ENCODE results near the gene CYFIP1.
A peak's percentile ranks its signal among the peaks of the same experiment; 100 is the strongest.

Gene CYFIP1

GRCh38 chr15:22868928-22869327 lies 111.2 kb downstream of the CYFIP1 start:
- no peak overlapping the region for H3K4me3 Mint-ChIP-seq
- ATAC-seq (no peak), DNase-seq (ENCODE audit: low spot score in 2 of 2) (no peak)
- peaks cover 8% of the 10 kb centered on the region for H3K4me1 Mint-ChIP-seq
- no peak overlapping the region for H3K27ac Mint-ChIP-seq
- H3K9me3 Mint-ChIP-seq = no peaks in the 10 kb centered on the region
- peaks cover 73% of the 10 kb centered on the region for H3K36me3 Mint-ChIP-seq

- peaks cover 8% of the 10 kb centered on the region for H3K4me1 Mint-ChIP-seq
- peaks cover 77% of the 10 kb centered on the region for H3K36me3 Mint-ChIP-seq
Observed at GRCh38 chr15:22868495-22868894, 111.7 kb downstream of the CYFIP1 start.

DNA sequence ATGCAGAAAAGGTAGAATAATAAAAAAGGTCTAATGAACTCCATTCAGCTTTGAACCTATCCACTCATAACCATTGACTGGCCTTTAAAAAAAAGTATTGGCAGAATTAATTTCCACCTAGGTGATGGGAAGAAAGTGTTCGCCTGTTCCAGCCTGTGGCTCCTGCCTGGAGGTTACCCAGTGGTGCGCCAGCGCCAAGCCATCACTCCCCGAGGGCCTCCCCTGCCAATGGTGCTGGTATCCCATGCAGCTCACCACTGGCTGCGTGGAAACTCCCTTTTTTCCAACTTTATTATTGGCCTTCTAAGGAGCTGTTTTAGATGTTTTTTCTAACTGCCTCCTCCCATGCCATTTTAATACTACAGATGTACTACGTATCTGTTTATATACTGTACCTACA lies 112.3 kb downstream of the CYFIP1 start:
- no peak overlapping the region for H3K27ac Mint-ChIP-seq
- H3K36me3 Mint-ChIP-seq = peaks cover 83% of the 10 kb centered on the region
- H3K4me1 Mint-ChIP-seq = peaks cover 8% of the 10 kb centered on the region

More at GRCh38 chr15:22868495-22868894, 111.7 kb downstream of the CYFIP1 start:
- Mint-ChIP-seq H3K9me3 (no peaks in the 10 kb centered on the region), H3K27ac (no peak overlapping the region), H3K4me3 (no peak overlapping the region)
- ATAC-seq (no peak), DNase-seq (ENCODE audit: low spot score in 2 of 2) (no peak)

DNA sequence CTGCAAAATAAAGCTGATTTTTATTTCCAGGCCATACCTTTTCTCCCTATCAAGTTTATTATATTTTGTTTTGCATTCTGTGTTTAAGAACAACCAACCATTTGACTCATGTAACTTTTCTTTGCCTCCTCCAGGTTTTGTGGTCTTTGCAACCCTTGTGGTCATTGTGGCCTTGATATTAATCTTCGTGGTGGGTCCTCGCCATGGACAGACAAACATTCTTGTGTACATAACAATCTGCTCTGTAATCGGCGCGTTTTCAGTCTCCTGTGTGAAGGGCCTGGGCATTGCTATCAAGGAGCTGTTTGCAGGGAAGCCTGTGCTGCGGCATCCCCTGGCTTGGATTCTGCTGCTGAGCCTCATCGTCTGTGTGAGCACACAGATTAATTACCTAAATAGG lies 114.1 kb downstream of the CYFIP1 start:
- Mint-ChIP-seq H3K4me1 (peaks cover 14% of the 10 kb centered on the region), H3K27ac (peak overlapping the region; percentile 19), H3K4me3 (no peak overlapping the region), H3K9me3 (no peaks in the 10 kb centered on the region), H3K36me3 (peaks cover 94% of the 10 kb centered on the region)
- DNase-seq (ENCODE audit: low spot score in 2 of 2) (no peak), ATAC-seq (no peak)

More for the DNA sequence above, 112.3 kb downstream of the CYFIP1 start:
- DNase-seq (ENCODE audit: low spot score in 2 of 2) (no peak), ATAC-seq (no peak)
- Mint-ChIP-seq H3K9me3 (no peaks in the 10 kb centered on the region), H3K4me3 (no peak overlapping the region)

GRCh38 chr15:22863356-22863755 lies 116.8 kb downstream of the CYFIP1 start:
- H3K36me3 Mint-ChIP-seq = peaks cover 100% of the 10 kb centered on the region
- H3K4me1 Mint-ChIP-seq = peaks cover 14% of the 10 kb centered on the region
- no peak for ATAC-seq
- H3K4me3 Mint-ChIP-seq = no peak overlapping the region
- H3K27ac Mint-ChIP-seq = peak overlapping the region; percentile 30
- no peak for DNase-seq (ENCODE audit: low spot score in 2 of 2)
- H3K9me3 Mint-ChIP-seq = no peaks in the 10 kb centered on the region

- H3K9me3 Mint-ChIP-seq = no peaks in the 10 kb centered on the region
- no peak for DNase-seq (ENCODE audit: low spot score in 2 of 2)
- peaks cover 13% of the 10 kb centered on the region for H3K4me1 Mint-ChIP-seq
- ATAC-seq = no peak
- peak overlapping the region; percentile 30 for H3K27ac Mint-ChIP-seq
- H3K4me3 Mint-ChIP-seq = no peak overlapping the region
- peaks cover 100% of the 10 kb centered on the region for H3K36me3 Mint-ChIP-seq
Observed at GRCh38 chr15:22861161-22861560, 119.0 kb downstream of the CYFIP1 start.

GRCh38 chr15:22856659-22857058 lies 123.5 kb downstream of the CYFIP1 start:
- Mint-ChIP-seq H3K4me1 (peaks cover 6% of the 10 kb centered on the region), H3K36me3 (peaks cover 99% of the 10 kb centered on the region), H3K4me3 (no peak overlapping the region), H3K9me3 (no peaks in the 10 kb centered on the region), H3K27ac (peak overlapping the region; percentile 44)
- ATAC-seq = no peak
- no peak for DNase-seq (ENCODE audit: low spot score in 2 of 2)

DNA sequence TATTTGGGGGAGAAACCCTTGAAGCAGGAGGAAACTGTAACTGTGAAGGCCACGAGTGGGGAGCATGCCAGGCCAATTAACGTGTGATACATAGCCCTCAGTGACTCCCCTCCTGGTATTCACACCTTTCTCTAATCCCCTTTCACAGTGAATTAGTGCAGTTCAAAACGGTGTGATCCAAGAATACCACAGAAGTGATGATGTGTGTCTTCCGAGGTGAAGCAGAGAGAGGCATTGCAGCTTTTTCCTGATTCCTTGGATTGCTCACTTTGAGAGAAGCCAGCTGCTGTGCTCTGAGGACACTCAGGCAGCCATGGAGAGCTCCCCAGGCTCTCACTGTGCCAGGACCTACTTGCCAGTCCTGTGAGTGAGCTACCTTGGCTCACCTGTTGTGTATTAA lies 124.4 kb downstream of the CYFIP1 start:
- DNase-seq (ENCODE audit: low spot score in 2 of 2) (no peak), ATAC-seq (no peak)
- Mint-ChIP-seq H3K36me3 (peaks cover 99% of the 10 kb centered on the region), H3K4me3 (no peak overlapping the region), H3K9me3 (no peaks in the 10 kb centered on the region), H3K27ac (no peak overlapping the region), H3K4me1 (peaks cover 9% of the 10 kb centered on the region)

DNA sequence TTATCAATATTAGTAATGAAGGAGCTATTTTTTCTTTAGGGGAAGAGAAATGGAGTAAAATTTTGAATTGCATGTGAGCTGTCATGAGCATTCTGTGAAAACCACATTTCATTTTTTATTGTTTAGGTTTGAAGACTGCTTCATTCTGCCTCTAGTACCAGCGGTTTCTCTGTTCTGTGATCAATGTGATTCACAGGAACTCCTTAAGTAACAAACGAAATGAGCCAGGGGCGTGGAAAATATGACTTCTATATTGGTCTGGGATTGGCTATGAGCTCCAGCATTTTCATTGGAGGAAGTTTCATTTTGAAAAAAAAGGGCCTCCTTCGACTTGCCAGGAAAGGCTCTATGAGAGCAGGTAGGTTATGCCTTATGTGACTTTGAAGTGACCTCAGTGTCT lies 128.7 kb downstream of the CYFIP1 start:
- Mint-ChIP-seq H3K27ac (peak overlapping the region; percentile 29), H3K4me1 (peaks cover 11% of the 10 kb centered on the region)
- no peak for ATAC-seq

DNA sequence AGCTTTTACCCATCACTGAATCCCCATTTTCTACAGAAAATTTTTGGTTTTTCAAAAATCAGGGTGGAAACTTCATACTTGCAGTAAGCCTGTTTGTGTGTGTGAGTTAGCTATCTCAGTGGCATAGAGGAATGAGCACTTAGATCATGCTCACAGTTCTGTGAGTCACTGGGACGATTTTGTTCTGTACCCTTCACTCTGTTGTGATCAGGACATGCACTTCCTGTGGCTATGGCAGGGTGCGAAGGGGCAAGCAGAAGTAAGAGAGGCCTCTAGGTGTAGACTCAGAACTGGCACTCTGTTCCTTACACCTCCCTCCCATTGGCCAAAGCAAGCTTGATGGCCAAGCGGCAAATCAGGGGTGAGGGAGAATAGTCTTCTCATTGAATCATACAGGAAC lies 130.1 kb downstream of the CYFIP1 start:
- H3K4me1 Mint-ChIP-seq = peaks cover 18% of the 10 kb centered on the region
- ATAC-seq (peak; percentile 90), DNase-seq (ENCODE audit: low spot score in 2 of 2) (no peak)
- H3K36me3 Mint-ChIP-seq = peaks cover 99% of the 10 kb centered on the region
- no peak overlapping the region for H3K27ac Mint-ChIP-seq
- H3K4me3 Mint-ChIP-seq = no peak overlapping the region
- no peaks in the 10 kb centered on the region for H3K9me3 Mint-ChIP-seq

More for the DNA sequence above, 128.7 kb downstream of the CYFIP1 start:
- H3K4me3 Mint-ChIP-seq = no peak overlapping the region
- peaks cover 99% of the 10 kb centered on the region for H3K36me3 Mint-ChIP-seq
- H3K9me3 Mint-ChIP-seq = no peaks in the 10 kb centered on the region
- no peak for DNase-seq (ENCODE audit: low spot score in 2 of 2)

GRCh38 chr15:22846073-22846472 lies 134.1 kb downstream of the CYFIP1 start:
- ATAC-seq (no peak), DNase-seq (ENCODE audit: low spot score in 2 of 2) (no peak)
- peaks cover 99% of the 10 kb centered on the region for H3K36me3 Mint-ChIP-seq
- no peak overlapping the region for H3K4me3 Mint-ChIP-seq
- H3K4me1 Mint-ChIP-seq = peaks cover 41% of the 10 kb centered on the region
- peak overlapping the region; percentile 80 for H3K27ac Mint-ChIP-seq
- H3K9me3 Mint-ChIP-seq = no peaks in the 10 kb centered on the region

GRCh38 chr15:22845289-22845900 lies 134.8 kb downstream of the CYFIP1 start:
- DNase-seq (ENCODE audit: low spot score in 2 of 2) (no peak), ATAC-seq (no peak)
- H3K4me3 Mint-ChIP-seq = no peak overlapping the region
- H3K9me3 Mint-ChIP-seq = no peaks in the 10 kb centered on the region
- H3K4me1 Mint-ChIP-seq = peaks cover 42% of the 10 kb centered on the region
- H3K27ac Mint-ChIP-seq = peak overlapping the region; percentile 80
- H3K36me3 Mint-ChIP-seq = peaks cover 99% of the 10 kb centered on the region

GRCh38 chr15:22844421-22845288 lies 135.5 kb downstream of the CYFIP1 start:
- ATAC-seq = no peak
- no peak for DNase-seq (ENCODE audit: low spot score in 2 of 2)
- peak overlapping the region; percentile 80 for H3K27ac Mint-ChIP-seq
- no peak overlapping the region for H3K4me3 Mint-ChIP-seq
- peaks cover 99% of the 10 kb centered on the region for H3K36me3 Mint-ChIP-seq
- peaks cover 47% of the 10 kb centered on the region for H3K4me1 Mint-ChIP-seq
- no peaks in the 10 kb centered on the region for H3K9me3 Mint-ChIP-seq

GRCh38 chr15:22839046-22839695 lies 141.0 kb downstream of the CYFIP1 start:
- Mint-ChIP-seq H3K4me1 (peaks cover 27% of the 10 kb centered on the region), H3K36me3 (peaks cover 63% of the 10 kb centered on the region), H3K4me3 (peak overlapping the region; percentile 87), H3K9me3 (no peaks in the 10 kb centered on the region), H3K27ac (peak overlapping the region; percentile 91)
- DNase-seq (ENCODE audit: low spot score in 2 of 2) (no peak), ATAC-seq (no peak)

GRCh38 chr15:22838292-22839042 lies 141.7 kb downstream of the CYFIP1 start, which contains the start of gene NIPA2:
TSS of gene NIPA2 (plus strand) at chr15:22838666. CDS start at chr15:22851732, 13,066 bp downstream.
- ATAC-seq (peak; percentile 96), DNase-seq (ENCODE audit: low spot score in 2 of 2) (peak; percentile 99)
- Mint-ChIP-seq H3K27ac (peak within 1 kb of the TSS; percentile 91), H3K36me3 (peaks cover 56% of the 10 kb centered on the region), H3K4me3 (peak within 1 kb of the TSS; percentile 87), H3K4me1 (peaks cover 27% of the 10 kb centered on the region), H3K9me3 (no peaks in the 10 kb centered on the region)

All from stimulated activated effector memory CD8-positive, alpha-beta T cell treated with anti-CD3 and anti-CD28 coated beads, Interleukin-12 subunit alpha, Interleukin-12 subunit beta, amount 100 ng/mL, for 72 hours (primary cell).